Endothelial cell of umbilical vein (primary cell): ENCODE results near the gene MGME1.

ENCODE experiments used
- EZH2 ChIP-seq: IDR thresholded peaks from 2 replicates; pipeline ENCODE4 v1.6.1; 2012; ENCODE audit warnings: borderline replicate concordance, low read depth, mild to moderate bottlenecking, moderate library complexity, low read length, inconsistent platforms; ENCODE audit not compliant: severe bottlenecking
- GATA2 ChIP-seq: IDR thresholded peaks from 2 replicates; pipeline ENCODE4 v1.7.0; 2011; ENCODE audit warnings: low read depth, mild to moderate bottlenecking, moderate library complexity, mixed read lengths, low read length; ENCODE audit not compliant: insufficient read length, insufficient read depth
- POLR2A ChIP-seq: IDR thresholded peaks from 2 replicates; pipeline ENCODE4 v1.6.1; 2012; ENCODE audit warnings: low read depth, mild to moderate bottlenecking, control low read depth, low read length
- POLR2AphosphoS5 ChIP-seq: IDR thresholded peaks from 2 replicates; pipeline ENCODE4 v1.6.1; 2012; ENCODE audit warnings: low read depth, mild to moderate bottlenecking, control low read depth, low read length, moderate library complexity; ENCODE audit not compliant: insufficient read depth
- TF ChIP-seq, protein P1 (sequence below), 2 donors: IDR thresholded peaks; 1 replicate in 1 of 2; 2 replicates in 1 of 2; pipeline ENCODE4 v1.5.1; 2011; ENCODE audit warnings: low read length in 2 of 2, mild to moderate bottlenecking in 2 of 2, moderate library complexity in 2 of 2, control low read depth in 1 of 2, inconsistent platforms in 1 of 2, low read depth in 1 of 2; ENCODE audit not compliant: insufficient read depth in 1 of 2; ENCODE audit errors: extremely low read depth in 1 of 2

DNA sequence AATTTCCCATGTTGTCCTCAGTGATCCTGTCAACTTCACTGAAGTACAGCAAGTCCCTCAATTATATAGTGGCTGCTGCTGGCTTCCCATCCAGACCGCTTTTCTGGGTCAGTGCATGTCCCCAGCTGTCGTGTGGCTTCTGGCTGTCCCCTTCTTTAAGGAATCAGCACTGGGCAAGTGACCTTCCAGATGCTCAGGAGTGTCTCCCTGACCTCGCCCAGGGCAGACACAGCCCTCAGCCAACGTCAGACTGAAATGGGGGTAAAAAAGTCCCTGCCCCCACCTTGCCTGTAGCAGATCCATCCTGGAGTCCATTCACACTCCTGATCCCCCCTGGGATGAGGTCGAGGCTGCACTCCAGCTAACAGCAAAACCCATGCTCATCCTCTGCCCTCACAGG is 65.2 kb downstream of the MGME1 start:
- TF ChIP-seq POLR2A (no peak), EZH2 (no peak), POLR2AphosphoS5 (no peak), GATA2 (no peak)
- TF ChIP-seq, protein P1, sequence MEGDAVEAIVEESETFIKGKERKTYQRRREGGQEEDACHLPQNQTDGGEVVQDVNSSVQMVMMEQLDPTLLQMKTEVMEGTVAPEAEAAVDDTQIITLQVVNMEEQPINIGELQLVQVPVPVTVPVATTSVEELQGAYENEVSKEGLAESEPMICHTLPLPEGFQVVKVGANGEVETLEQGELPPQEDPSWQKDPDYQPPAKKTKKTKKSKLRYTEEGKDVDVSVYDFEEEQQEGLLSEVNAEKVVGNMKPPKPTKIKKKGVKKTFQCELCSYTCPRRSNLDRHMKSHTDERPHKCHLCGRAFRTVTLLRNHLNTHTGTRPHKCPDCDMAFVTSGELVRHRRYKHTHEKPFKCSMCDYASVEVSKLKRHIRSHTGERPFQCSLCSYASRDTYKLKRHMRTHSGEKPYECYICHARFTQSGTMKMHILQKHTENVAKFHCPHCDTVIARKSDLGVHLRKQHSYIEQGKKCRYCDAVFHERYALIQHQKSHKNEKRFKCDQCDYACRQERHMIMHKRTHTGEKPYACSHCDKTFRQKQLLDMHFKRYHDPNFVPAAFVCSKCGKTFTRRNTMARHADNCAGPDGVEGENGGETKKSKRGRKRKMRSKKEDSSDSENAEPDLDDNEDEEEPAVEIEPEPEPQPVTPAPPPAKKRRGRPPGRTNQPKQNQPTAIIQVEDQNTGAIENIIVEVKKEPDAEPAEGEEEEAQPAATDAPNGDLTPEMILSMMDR (IDR thresholded peaks at IDR 0.05; ENCODE audit: extremely low read depth in 1 of 2, insufficient read depth in 1 of 2, low read depth in 1 of 2, low read length in 2 of 2) = no peak
